HCT116 (cell line): ENCODE data around the gene SERTAD1. TPM values are rescaled to one million over a fixed set of nuclear protein-coding genes. Genes with fewer than 3 reads are reported as not detected.

Source experiments
- ATAC-seq: fragments of 200-7000 bp; cut with Tn5 transposase; 2 replicates; pipeline ENCODE4 v1.9.1; 2020; ENCODE audit warnings: mild to moderate bottlenecking, moderate library complexity
- BruUV-seq: library from RNA; stranded (reverse); fragments of 400-500 nt; replicated peaks from 2 replicates; lab custom pipeline; 2021; lab: Mats Ljungman, UMichigan
- CTCF ChIA-PET: fragments of 300-600 bp; sonication (Branson Sonifier 250); formaldehyde crosslinking; loops from one replicate; lab custom pipeline; 2021; ENCODE audit warnings: antibody characterized with exemption; lab: Charles Lee
- POLR2A ChIA-PET: fragments of 300-600, 350-600 bp; sonication (Branson Sonifier 250); formaldehyde crosslinking; loops from one replicate; lab custom pipeline; 2021; ENCODE audit warnings: antibody characterized with exemption; lab: Charles Lee
- RAD21 ChIA-PET, 2 experiments: fragments of 300-600 bp; sonication (Branson Sonifier 250); formaldehyde crosslinking; loops; one replicate each; lab custom pipeline; 2023; ENCODE audit warnings: low total read pairs in 2 of 2; ENCODE audit not compliant: uncharacterized antibody in 2 of 2, unreplicated experiment in 2 of 2, low non-redundant PET in 1 of 2; lab: Charles Lee
- DNase-seq: peaks from one replicate; pipeline ENCODE4 v3.0.0-alpha.2; 2010; ENCODE audit warnings: low read depth, low spot score
- H2AFZ ChIP-seq: fragments of 200-600 bp; shearing (Covaris generic), sonication (generic); 2 replicates; pipeline ENCODE4 v1.6.1; 2017; ENCODE audit warnings: low read depth, mixed run types, mixed read lengths, antibody characterized with exemption, low read length; ENCODE audit not compliant: poor library complexity, severe bottlenecking
- H3K27ac ChIP-seq: 2 replicates; pipeline ENCODE4 v1.5.1; 2012; ENCODE audit warnings: low read depth, low read length
- H3K27me3 ChIP-seq: fragments of 200-600 bp; sonication (generic); 2 replicates; pipeline ENCODE4 v1.6.1; 2016; ENCODE audit warnings: mixed run types, low read length, mixed read lengths; ENCODE audit not compliant: insufficient read depth
- H3K36me3 ChIP-seq, 2 experiments: fragments of 200-500 bp in 1 of 2; fragments of 200-600 bp in 1 of 2; sonication (Bioruptor generic) in 1 of 2; sonication (generic) in 1 of 2; 2 replicates each; pipeline versions ENCODE4 v1.5.1 to v1.6.1; 2014 to 2016; ENCODE audit warnings: low read length in 2 of 2, inconsistent platforms in 1 of 2, mixed read lengths in 1 of 2, mixed run types in 1 of 2; ENCODE audit not compliant: insufficient read depth in 2 of 2, control insufficient read depth in 1 of 2
- H3K4me1 ChIP-seq, 2 experiments: fragments of 200-600 bp in 1 of 2; sonication (generic) in 1 of 2; 2 replicates each; pipeline versions ENCODE4 v1.5.1 to v1.6.1; 2012 to 2017; ENCODE audit warnings: low read length in 2 of 2, inconsistent platforms in 1 of 2, mild to moderate bottlenecking in 1 of 2, mixed read lengths in 1 of 2, mixed run types in 1 of 2, moderate library complexity in 1 of 2; ENCODE audit not compliant: insufficient read depth in 2 of 2, control insufficient read depth in 1 of 2
- H3K4me2 ChIP-seq: fragments of 200-600 bp; sonication (generic); 2 replicates; pipeline ENCODE4 v1.6.1; 2017; ENCODE audit warnings: mixed run types, low read length, mixed read lengths
- H3K4me3 ChIP-seq, 2 experiments: fragments of 200-600 bp in 1 of 2; sonication (generic) in 1 of 2; replicated peaks in 1 of 2; 2 replicates each; pipeline ENCODE4 v1.5.1; 2011 to 2016; ENCODE audit warnings: low read length in 2 of 2, control low read depth in 1 of 2, low read depth in 1 of 2, mild to moderate bottlenecking in 1 of 2, mixed read lengths in 1 of 2, mixed run types in 1 of 2
- H3K79me2 ChIP-seq: fragments of 200-600 bp; sonication (generic); 2 replicates; pipeline ENCODE4 v1.6.1; 2017; ENCODE audit warnings: mild to moderate bottlenecking, mixed run types, low read length, moderate library complexity, mixed read lengths; ENCODE audit not compliant: insufficient read depth
- H3K9ac ChIP-seq: fragments of 200-600 bp; sonication (generic); 2 replicates; pipeline ENCODE4 v1.6.1; 2016; ENCODE audit warnings: low read length, mixed read lengths
- H3K9me2 ChIP-seq: fragments of 200-600 bp; sonication (generic), shearing (Covaris generic); 2 replicates; pipeline ENCODE4 v1.6.1; 2017; ENCODE audit warnings: mixed run types, mild to moderate bottlenecking, moderate library complexity; ENCODE audit not compliant: insufficient read depth
- H3K9me3 ChIP-seq, 2 experiments: fragments of 200-500 bp in 1 of 2; fragments of 200-600 bp in 1 of 2; sonication (Bioruptor generic) in 1 of 2; sonication (generic) in 1 of 2; 2 replicates each; pipeline ENCODE4 v1.6.1; 2014 to 2017; ENCODE audit warnings: low read length in 2 of 2, mixed read lengths in 2 of 2, inconsistent platforms in 1 of 2, low read depth in 1 of 2, mild to moderate bottlenecking in 1 of 2, mixed run types in 1 of 2, moderate library complexity in 1 of 2; ENCODE audit not compliant: control insufficient read depth in 1 of 2, insufficient read depth in 1 of 2
- H4K20me1 ChIP-seq: fragments of 200-600 bp; sonication (generic), shearing (Covaris generic); 2 replicates; pipeline ENCODE4 v1.6.1; 2017; ENCODE audit warnings: mixed run types, mild to moderate bottlenecking, moderate library complexity; ENCODE audit not compliant: insufficient read depth
- CEBPB ChIP-seq: IDR thresholded peaks from 2 replicates; pipeline ENCODE4 v1.6.1; 2012; ENCODE audit warnings: low read depth
- EZH2 ChIP-seq: fragments of 200-600 bp; sonication (generic); IDR thresholded peaks from 2 replicates; pipeline ENCODE4 v1.6.1; 2017; ENCODE audit warnings: antibody characterized with exemption, mixed run types
- POLR2A ChIP-seq: IDR thresholded peaks from 2 replicates; pipeline ENCODE4 v1.7.0; 2011; ENCODE audit warnings: borderline replicate concordance; ENCODE audit not compliant: insufficient read depth, insufficient read length; ENCODE audit errors: extremely low read depth
- SP1 ChIP-seq: IDR thresholded peaks from 2 replicates; pipeline ENCODE4 v1.6.1; 2012; ENCODE audit warnings: low read depth
- SRF ChIP-seq: IDR thresholded peaks from 2 replicates; pipeline ENCODE4 v1.6.1; 2012; ENCODE audit warnings: low read depth
- intact Hi-C: fragments of 100-400 bp; cut with micrococcal nuclease; formaldehyde crosslinking; loops from 2 replicates; pipeline ENCODE4 v1.10.0; 2022
- total RNA-seq: library from RNA; stranded (reverse); gene quantifications from one replicate; pipeline ENCODE4 v1.2.1, GENCODE V29; 2021; ENCODE audit not compliant: unreplicated experiment

Gene SERTAD1
- total RNA-seq, 1 experiment from 2014 or later, result 30.3 TPM

GRCh38 chr19:40396886-40397567 is 28.8 kb downstream of the SERTAD1 start:
- ChIA-PET POLR2A (no interaction called here), CTCF (no interaction called here), RAD21 (no interaction called here)
- Histone ChIP-seq H3K4me2 (no peak overlapping the region), H4K20me1 (no peaks in the 10 kb centered on the region), H2AFZ (no peak overlapping the region), H3K27ac (no peak overlapping the region), H3K27me3 (no peaks in the 10 kb centered on the region), H3K36me3 (no peaks in the 10 kb centered on the region), H3K9ac (no peak overlapping the region), H3K9me3 (no peaks in the 10 kb centered on the region), H3K9me2 (no peaks in the 10 kb centered on the region), H3K4me3 (no peak overlapping the region), H3K4me1 (peaks cover 14 to 33% of the 10 kb centered on the region in 2 experiments), H3K79me2 (no peaks in the 10 kb centered on the region)
- TF ChIP-seq EZH2, result no peak
- ATAC-seq (no peak), DNase-seq (no peak)
- intact Hi-C loops, result no loop called here
- no TSS peak for BruUV-seq

- H3K79me2 ChIP-seq, result no peaks in the 10 kb centered on the region
- no peaks in the 10 kb centered on the region for H3K9me3 ChIP-seq
- H3K9ac ChIP-seq, result no peak overlapping the region
- no peak overlapping the region for H2AFZ ChIP-seq
- no peak overlapping the region for H3K27ac ChIP-seq
- no peaks in the 10 kb centered on the region for H4K20me1 ChIP-seq
- H3K9me2 ChIP-seq, result no peaks in the 10 kb centered on the region
- TF ChIP-seq SP1 (no peak), SRF (no peak), CEBPB (no peak), POLR2A (no peak)
- TF ChIP-seq, all 23 proteins: peak for 0
- Histone ChIP-seq H3K4me3 (no peak overlapping the region), H3K4me2 (no peak overlapping the region), H3K27me3 (no peaks in the 10 kb centered on the region), H3K4me1 (peaks cover 15 to 34% of the 10 kb centered on the region in 2 experiments), H3K36me3 (no peaks in the 10 kb centered on the region)
- CTCF ChIA-PET, result interaction anchor here (1.7 kb wide), 1 partner anchor 25 kb away, joined by 6 read pairs; no protein-coding TSS in a partner anchor
- POLR2A ChIA-PET, result no interaction called here
- ATAC-seq, result no peak
- BruUV-seq, result no TSS peak
- no peak for DNase-seq
- intact Hi-C loops, result no loop called here
- RAD21 ChIA-PET, result no interaction called here
Observed at GRCh38 chr19:40395956-40396355, 29.8 kb downstream of the SERTAD1 start.
